K562 (cell line): ENCODE results near the gene CNDP2. TPM values are rescaled to one million over a fixed set of nuclear protein-coding genes. Genes with fewer than 3 reads are reported as not detected.

Experiments used
- ATAC-seq: fragments of 200-7000 bp; cut with Tn5 transposase; 3 replicates; pipeline ENCODE4 v1.9.1; 2020; ENCODE audit warnings: moderate library complexity
- BruUV-seq: library from RNA; stranded (reverse); fragments of 400-500 nt; replicated peaks from 2 replicates; lab custom pipeline; 2021; lab: Mats Ljungman, UMichigan
- CTCF ChIA-PET: fragments of 300-600 bp; formaldehyde crosslinking; extraction: SDS; loops from one replicate; lab custom pipeline; 2021; ENCODE audit warnings: low intra/inter-chr PET ratio; lab: Yijun Ruan, JAX
- POLR2A ChIA-PET: fragments of 300-600, 350-650 bp; sonication (Branson Sonifier 250); formaldehyde crosslinking; extraction: SDS; loops from one replicate; lab custom pipeline; 2021; ENCODE audit warnings: antibody characterized with exemption, inconsistent platforms; lab: Yijun Ruan, JAX
- DNase-seq, 4 experiments: peaks; one replicate each; pipeline versions ENCODE4 v3.0.0 to v3.0.0-alpha.2; 2011 to 2018; ENCODE audit warnings: low spot score in 3 of 4, mixed read lengths in 3 of 4; ENCODE audit errors: extremely low read depth in 1 of 4
- FAIRE-seq: peaks from 2 replicates; lab custom pipeline; 2011; peaks lifted over from hg19 to GRCh38; lab: Jason Lieb, UNC
- H2AFZ ChIP-seq: 2 replicates; pipeline ENCODE4 v1.6.0; 2011; ENCODE audit warnings: low read depth, low read length, control low read depth, inconsistent platforms
- H3K27ac ChIP-seq: fragments of 200-600 bp; 3 replicates; pipeline ENCODE4 v1.8.0; 2011; ENCODE audit warnings: low read depth, mild to moderate bottlenecking, control low read depth, inconsistent platforms, low read length, moderate library complexity, mixed read lengths; ENCODE audit errors: extremely low read depth
- H3K27me3 ChIP-seq, 2 experiments: fragments of 300-600 bp in 1 of 2; 2 replicates in 1 of 2; 3 replicates in 1 of 2; pipeline versions ENCODE4 v1.6.0 to v1.8.0; 2011; ENCODE audit warnings: inconsistent platforms in 2 of 2, low read length in 2 of 2, mild to moderate bottlenecking in 1 of 2, mixed read lengths in 1 of 2, moderate library complexity in 1 of 2; ENCODE audit not compliant: control insufficient read depth in 2 of 2, insufficient read depth in 2 of 2
- H3K36me3 ChIP-seq: fragments of 300-600 bp; 3 replicates; pipeline ENCODE4 v1.8.0; 2011; ENCODE audit warnings: mild to moderate bottlenecking, low read length, inconsistent platforms; ENCODE audit not compliant: control insufficient read depth, insufficient read depth
- H3K4me1 ChIP-seq, 2 experiments: fragments of 200-600 bp in 1 of 2; replicated peaks in 1 of 2; 2 replicates in 1 of 2; 3 replicates in 1 of 2; pipeline versions ENCODE4 v1.5.1 to v1.8.0; 2011; ENCODE audit warnings: inconsistent platforms in 2 of 2, low read length in 2 of 2, mild to moderate bottlenecking in 1 of 2, mixed read lengths in 1 of 2, moderate library complexity in 1 of 2; ENCODE audit not compliant: control insufficient read depth in 2 of 2, insufficient read depth in 2 of 2
- H3K4me2 ChIP-seq: 2 replicates; pipeline ENCODE4 v1.6.1; 2011; ENCODE audit warnings: low read length, control low read depth, inconsistent platforms, mixed read lengths; ENCODE audit not compliant: insufficient read depth
- H3K4me3 ChIP-seq: fragments of 200-600 bp; sonication (generic), shearing (Covaris generic); 2 replicates; pipeline ENCODE4 v1.5.1; 2016; ENCODE audit warnings: control low read depth, inconsistent platforms
- H3K79me2 ChIP-seq: fragments of 200-600 bp; 3 replicates; pipeline ENCODE4 v1.8.0; 2011; ENCODE audit warnings: low read length, inconsistent platforms; ENCODE audit not compliant: control insufficient read depth, insufficient read depth
- H3K9ac ChIP-seq, 2 experiments: 2 replicates each; pipeline versions ENCODE4 v1.6.0 to v1.6.1; 2011; ENCODE audit warnings: low read depth in 2 of 2, low read length in 2 of 2, control low read depth in 1 of 2, inconsistent platforms in 1 of 2, mild to moderate bottlenecking in 1 of 2, mixed read lengths in 1 of 2; ENCODE audit not compliant: insufficient read depth in 1 of 2
- H3K9me1 ChIP-seq: one replicate; pipeline ENCODE4 v1.6.0; 2011; ENCODE audit warnings: inconsistent platforms, mild to moderate bottlenecking, low read length, moderate library complexity; ENCODE audit not compliant: control insufficient read depth, insufficient read depth
- H3K9me3 ChIP-seq: replicated peaks from 2 replicates; pipeline ENCODE4 v1.5.1; 2011; ENCODE audit warnings: low read depth, low read length, inconsistent platforms; ENCODE audit not compliant: control insufficient read depth, insufficient read depth
- H4K20me1 ChIP-seq: replicated peaks from 2 replicates; pipeline ENCODE4 v1.6.1; 2011; ENCODE audit warnings: low read length, inconsistent platforms, mixed read lengths; ENCODE audit not compliant: control insufficient read depth, insufficient read depth
- BRF1 ChIP-seq: IDR thresholded peaks from 3 replicates; pipeline ENCODE4 v1.6.1; 2011; ENCODE audit warnings: borderline replicate concordance, mild to moderate bottlenecking; ENCODE audit not compliant: insufficient read length; ENCODE audit errors: extremely low read depth
- FOXA1 ChIP-seq: fragments of 450-650 bp; IDR thresholded peaks from 2 replicates; pipeline ENCODE4 v1.6.1; 2016; ENCODE audit warnings: mild to moderate bottlenecking, borderline replicate concordance
- NEUROD1 ChIP-seq: fragments of 150-350 bp; IDR thresholded peaks from 2 replicates; pipeline ENCODE4 v1.6.1; 2014; ENCODE audit warnings: borderline replicate concordance, low read length, low read depth; ENCODE audit not compliant: partially characterized antibody
- NFIC ChIP-seq: fragments of 450-650 bp; IDR thresholded peaks from 2 replicates; pipeline ENCODE4 v1.6.1; 2017; ENCODE audit warnings: mild to moderate bottlenecking, inconsistent platforms
- RBFOX2 ChIP-seq: fragments of 200-400 bp; formaldehyde crosslinking; IDR thresholded peaks from 2 replicates; pipeline ENCODE4 v1.6.1; 2017; ENCODE audit warnings: low read depth, mild to moderate bottlenecking, low read length, moderate library complexity
- WGBS: fragments of 100-300 bp; shearing (Covaris generic); methylation state at CpG from one replicate; pipeline ENCODE4 v1.1.6; 2016; ENCODE audit warnings: low coverage, mixed read lengths; ENCODE audit not compliant: insufficient coverage; ENCODE audit errors: missing lambda C conversion rate; 5-methylcytosine and 5-hydroxymethylcytosine counted together
- in situ Hi-C: fragments of 300-500 bp; cut with MboI; formaldehyde crosslinking; loops from 4 replicates; pipeline ENCODE4 v1.15.0; 2018; ENCODE audit warnings: inconsistent platforms, mixed read lengths
- intact Hi-C: fragments of 100-400 bp; cut with micrococcal nuclease; formaldehyde crosslinking; loops from 2 replicates; pipeline ENCODE4 v1.14.2; 2022
- polyA plus RNA-seq, 8 experiments: library from polyadenylated mRNA; depleted of rRNA in 4 of 8; stranded (reverse) in 5 of 8; unstranded in 3 of 8; fragments of >200 nt; fragmentation: Nextera tagmentation in 2 of 8; fragmentation: Illumina TruSeq in 1 of 8; extraction: Ambion mirVana in 2 of 8; extraction: Trizol in 1 of 8; gene quantifications; 2 replicates each; pipeline versions ENCODE4 v1.2.1 to v1.2.3, GENCODE V29; 2011 to 2014; ENCODE audit warnings: inconsistent platforms in 1 of 8, missing spikeins in 1 of 8
- total RNA-seq, 7 experiments: library from RNA; depleted of rRNA in 6 of 7; stranded (reverse); fragments of >200 nt in 6 of 7; fragmentation: Illumina TruSeq in 2 of 7; extraction: Trizol in 2 of 7; gene quantifications; 2 replicates each; pipeline versions ENCODE4 v1.2.1 to v1.2.3, GENCODE V29; 2011 to 2021; ENCODE audit warnings: low replicate concordance in 1 of 7

CNDP2 gene
- total and polyA plus RNA-seq, 9 of the 15 experiments (the other 6 are each of a cell fraction or from before 2014, with no cell fraction given), result 34.1 to 128 (median 53.8) TPM

DNA sequence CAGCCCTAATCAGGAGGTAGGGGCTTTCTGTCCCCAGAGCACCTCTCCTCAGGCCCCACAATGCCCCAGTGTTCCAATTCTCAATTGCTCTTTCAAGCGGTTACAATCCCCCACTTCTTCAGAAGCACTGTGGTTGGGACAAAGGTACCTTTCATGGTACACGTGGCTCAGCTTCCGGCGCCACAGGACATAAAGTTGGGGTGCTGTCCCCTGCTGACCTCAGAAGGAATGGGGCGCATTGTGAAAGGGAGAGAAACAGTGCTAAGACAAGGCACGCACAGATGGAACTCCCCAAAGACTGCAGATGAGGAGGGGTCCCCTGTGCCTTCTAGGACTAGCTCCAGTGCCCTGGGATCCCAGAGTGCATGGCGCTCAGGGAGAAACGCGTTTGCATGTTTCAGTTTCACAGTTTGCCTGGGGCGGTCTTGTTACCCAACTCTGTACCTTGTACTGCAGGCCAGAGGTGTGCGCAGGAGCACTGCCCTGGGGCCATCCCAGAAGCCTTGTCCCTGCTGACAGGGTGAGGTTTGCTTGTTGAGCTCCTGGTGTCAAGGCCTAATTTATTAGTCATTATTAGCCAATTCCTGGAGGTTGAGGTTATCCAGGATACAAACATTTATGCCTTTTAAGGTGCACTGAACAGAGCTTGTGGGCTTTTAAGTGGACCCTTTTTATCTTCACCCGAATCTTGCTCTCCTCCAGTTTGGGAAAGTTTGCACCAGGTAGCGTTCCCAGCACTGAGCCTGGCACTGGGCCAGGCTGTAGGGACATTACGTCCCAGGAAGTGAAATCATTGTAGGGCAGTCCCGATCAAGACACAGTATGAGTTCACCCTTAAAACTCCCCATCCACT lies 45.8 kb downstream of the CNDP2 start:
- 3% methylated on average over 10 of the region's 15 CpGs for WGBS
- Histone ChIP-seq H3K4me2 (no peak overlapping the region), H3K9me1 (no peaks in the 10 kb centered on the region), H4K20me1 (no peaks in the 10 kb centered on the region), H3K9ac (no peak overlapping the region), H3K79me2 (no peaks in the 10 kb centered on the region), H3K36me3 (no peaks in the 10 kb centered on the region), H3K9me3 (no peaks in the 10 kb centered on the region), H3K4me1 (no peaks in the 10 kb centered on the region), H3K27ac (no peak overlapping the region), H2AFZ (no peak overlapping the region), H3K27me3 (peaks cover 9 to 52% of the 10 kb centered on the region in 2 experiments; a peak in 4 of 5 replicates)
- POLR2A ChIA-PET, result no interaction called here
- CTCF ChIA-PET, result no interaction called here
- DNase-seq (no peak), ATAC-seq (no peak), FAIRE-seq (no peak)
- no TSS peak for BruUV-seq
- intact Hi-C loops (no loop called here), in situ Hi-C loops (no loop called here)
- TF ChIP-seq NFIC (peak; percentile 50; the same call in 1 of the 2 replicates), RBFOX2 (no peak)
- TF ChIP-seq, all 486 proteins: peak for 1
- H3K4me3 ChIP-seq, result no peak overlapping the region

DNA sequence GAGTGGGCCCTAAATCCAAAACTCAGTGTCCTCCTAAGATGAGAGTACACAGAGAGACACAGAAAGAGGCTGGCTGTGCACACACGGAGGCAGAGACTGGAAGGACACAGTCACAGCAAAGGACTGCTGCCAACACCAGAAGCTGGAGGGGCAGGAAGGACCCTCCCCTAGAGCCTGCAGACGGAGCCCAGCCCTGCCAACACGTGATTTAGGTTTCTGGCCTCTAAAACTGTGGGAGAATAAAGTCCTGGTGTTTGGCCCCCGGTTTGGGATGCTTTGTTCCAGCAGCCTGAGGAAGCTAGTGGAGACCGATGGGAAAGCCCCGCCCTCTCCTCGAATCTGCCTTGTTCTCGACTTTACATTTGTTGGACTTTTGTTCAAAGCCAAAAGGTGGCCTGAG lies 48.7 kb downstream of the CNDP2 start:
- no peak for TF ChIP-seq BRF1
- no peak for TF ChIP-seq NEUROD1
- no peak for TF ChIP-seq FOXA1
- Histone ChIP-seq H3K27ac (no peak overlapping the region), H2AFZ (no peak overlapping the region), H4K20me1 (no peaks in the 10 kb centered on the region), H3K9ac (no peak overlapping the region), H3K27me3 (peaks cover 11 to 44% of the 10 kb centered on the region in 2 experiments; a peak in 4 of 5 replicates), H3K36me3 (no peaks in the 10 kb centered on the region), H3K4me1 (no peaks in the 10 kb centered on the region), H3K4me2 (no peak overlapping the region), H3K9me3 (no peaks in the 10 kb centered on the region), H3K79me2 (no peaks in the 10 kb centered on the region), H3K9me1 (no peaks in the 10 kb centered on the region), H3K4me3 (no peak overlapping the region)
- ATAC-seq (no peak), FAIRE-seq (no peak), DNase-seq (no peak)
- WGBS, result 3% methylated on average over 6 of the region's 8 CpGs
- intact Hi-C loops, result no loop called here
- no TSS peak for BruUV-seq
- in situ Hi-C loops, result no loop called here
- ChIA-PET POLR2A (interaction anchor here (0.7 kb wide), 1 partner anchor 138 kb away, joined by 3 read pairs; no protein-coding TSS in a partner anchor), CTCF (no interaction called here)
